ENCODE measurements around the gene PIGW. TPM values are rescaled to one million over a fixed set of nuclear protein-coding genes. Genes with fewer than 3 reads are reported as not detected.

Gene PIGW
- total and polyA plus RNA-seq, 2 donors from 2014 or later: 4.7 to 11.1 TPM

DNA sequence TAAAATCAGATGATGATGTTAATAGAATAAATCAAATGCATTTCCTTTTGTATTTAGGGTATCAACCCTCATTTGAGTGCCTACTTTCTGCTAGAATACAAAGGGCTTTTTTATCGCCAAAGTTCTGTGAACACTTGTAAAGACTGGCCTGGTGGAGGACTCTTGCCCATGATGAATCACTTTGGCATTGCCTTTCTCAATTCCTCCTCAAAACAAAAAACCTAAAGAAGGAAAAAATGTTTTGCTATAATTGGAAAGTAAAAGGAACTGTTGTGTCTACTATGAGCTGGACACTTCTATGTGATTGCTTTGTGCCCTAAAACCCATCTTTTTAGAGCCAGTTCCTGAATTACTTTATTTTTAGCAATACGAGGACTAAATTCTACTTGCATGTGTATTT, 43.9 kb downstream of the PIGW start:
- DNase-seq (no peak), FAIRE-seq (no peak)
- Histone ChIP-seq H3K4me1 (ENCODE audit: control insufficient read depth in 2 of 3, insufficient read depth in 2 of 3, low read depth in 1 of 3, low read length in 3 of 3) (no peaks in the 10 kb centered on the region), H3K9ac (ENCODE audit: low read length in 3 of 3) (no peak overlapping the region), H3K36me3 (ENCODE audit: control insufficient read depth in 2 of 3, insufficient read depth in 3 of 3, low read length in 3 of 3) (peaks cover 9 to 34% (median 23%) of the 10 kb centered on the region in 3 donors), H3K4me3 (ENCODE audit: low read length in 3 of 3) (no peak overlapping the region), H3K27ac (ENCODE audit: low read depth in 2 of 2, low read length in 2 of 2) (no peak overlapping the region), H3K9me3 (ENCODE audit: control insufficient read depth in 2 of 3, insufficient read depth in 1 of 3, low read length in 3 of 3) (no peaks in the 10 kb centered on the region), H3K27me3 (ENCODE audit: control insufficient read depth, insufficient read depth, low read length) (no peaks in the 10 kb centered on the region)
- intact Hi-C loops (cut with DNase I): no loop called here
- TF ChIP-seq, protein P1, sequence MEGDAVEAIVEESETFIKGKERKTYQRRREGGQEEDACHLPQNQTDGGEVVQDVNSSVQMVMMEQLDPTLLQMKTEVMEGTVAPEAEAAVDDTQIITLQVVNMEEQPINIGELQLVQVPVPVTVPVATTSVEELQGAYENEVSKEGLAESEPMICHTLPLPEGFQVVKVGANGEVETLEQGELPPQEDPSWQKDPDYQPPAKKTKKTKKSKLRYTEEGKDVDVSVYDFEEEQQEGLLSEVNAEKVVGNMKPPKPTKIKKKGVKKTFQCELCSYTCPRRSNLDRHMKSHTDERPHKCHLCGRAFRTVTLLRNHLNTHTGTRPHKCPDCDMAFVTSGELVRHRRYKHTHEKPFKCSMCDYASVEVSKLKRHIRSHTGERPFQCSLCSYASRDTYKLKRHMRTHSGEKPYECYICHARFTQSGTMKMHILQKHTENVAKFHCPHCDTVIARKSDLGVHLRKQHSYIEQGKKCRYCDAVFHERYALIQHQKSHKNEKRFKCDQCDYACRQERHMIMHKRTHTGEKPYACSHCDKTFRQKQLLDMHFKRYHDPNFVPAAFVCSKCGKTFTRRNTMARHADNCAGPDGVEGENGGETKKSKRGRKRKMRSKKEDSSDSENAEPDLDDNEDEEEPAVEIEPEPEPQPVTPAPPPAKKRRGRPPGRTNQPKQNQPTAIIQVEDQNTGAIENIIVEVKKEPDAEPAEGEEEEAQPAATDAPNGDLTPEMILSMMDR (IDR thresholded peaks at IDR 0.05; ENCODE audit: borderline replicate concordance, extremely low read depth, insufficient read depth): no peak

DNA sequence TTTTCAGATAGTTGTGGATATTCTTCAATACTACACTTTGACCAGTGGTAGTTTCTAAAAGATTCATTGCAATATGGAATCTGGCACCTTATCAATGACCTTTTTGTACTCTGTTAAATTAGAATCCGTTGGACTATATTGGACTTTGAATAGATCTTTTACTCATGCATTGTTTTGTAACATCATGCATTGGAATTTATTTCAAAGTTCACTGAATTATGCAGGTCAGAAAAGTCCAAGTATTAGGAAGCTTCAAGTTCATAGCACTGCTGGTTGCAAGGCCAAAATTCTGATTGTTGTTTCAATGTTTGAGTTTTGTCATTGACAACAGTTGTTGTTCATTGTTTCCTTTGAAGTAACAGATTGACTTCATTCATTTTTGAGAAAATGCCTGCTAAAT, 49.0 kb downstream of the PIGW start:
- H3K9me3 ChIP-seq (ENCODE audit: control insufficient read depth in 2 of 3, insufficient read depth in 1 of 3, low read length in 3 of 3): no peaks in the 10 kb centered on the region
- FAIRE-seq (no peak), DNase-seq (no peak)
- no peak overlapping the region for H3K9ac ChIP-seq (ENCODE audit: low read length in 3 of 3)
- intact Hi-C loops (cut with DNase I): no loop called here
- no peaks in the 10 kb centered on the region for H3K4me1 ChIP-seq (ENCODE audit: control insufficient read depth in 2 of 3, insufficient read depth in 2 of 3, low read depth in 1 of 3, low read length in 3 of 3)
- no peak overlapping the region for H3K27ac ChIP-seq (ENCODE audit: low read depth in 2 of 2, low read length in 2 of 2)
- TF ChIP-seq, protein P1 (IDR thresholded peaks at IDR 0.05; ENCODE audit: borderline replicate concordance, extremely low read depth, insufficient read depth): no peak
- no peaks in the 10 kb centered on the region for H3K27me3 ChIP-seq (ENCODE audit: control insufficient read depth, insufficient read depth, low read length)
- peaks cover 17 to 62% (median 31%) of the 10 kb centered on the region in 3 donors for H3K36me3 ChIP-seq (ENCODE audit: control insufficient read depth in 2 of 3, insufficient read depth in 3 of 3, low read length in 3 of 3)
- H3K4me3 ChIP-seq (ENCODE audit: low read length in 3 of 3): no peak overlapping the region

DNA sequence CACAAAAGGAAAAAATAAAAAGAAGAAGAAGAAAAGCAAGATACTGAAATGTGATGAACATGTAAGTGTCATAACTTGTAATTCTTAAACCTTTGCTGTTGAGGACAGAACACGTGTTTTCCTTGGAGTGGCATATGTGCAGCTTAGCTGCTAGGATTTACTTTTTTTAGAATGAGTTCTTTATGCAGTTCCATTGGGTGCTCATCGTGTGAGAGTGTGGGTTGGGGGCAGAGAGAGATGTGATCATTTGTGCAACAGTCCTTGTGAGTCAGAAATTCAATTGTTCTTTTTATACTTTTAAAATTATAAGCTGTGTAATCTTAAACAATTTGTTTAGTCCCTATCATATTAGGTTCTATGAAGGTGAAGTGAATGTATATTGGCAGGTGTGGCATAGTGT, 51.4 kb downstream of the PIGW start:
- Histone ChIP-seq H3K27me3 (ENCODE audit: control insufficient read depth, insufficient read depth, low read length) (no peaks in the 10 kb centered on the region), H3K4me3 (ENCODE audit: low read length in 3 of 3) (no peak overlapping the region), H3K9ac (ENCODE audit: low read length in 3 of 3) (no peak overlapping the region), H3K36me3 (ENCODE audit: control insufficient read depth in 2 of 3, insufficient read depth in 3 of 3, low read length in 3 of 3) (peaks cover 13 to 61% (median 23%) of the 10 kb centered on the region in 3 donors), H3K4me1 (ENCODE audit: control insufficient read depth in 2 of 3, insufficient read depth in 2 of 3, low read depth in 1 of 3, low read length in 3 of 3) (peaks cover 0 to 2% (median 1%) of the 10 kb centered on the region in 3 donors), H3K27ac (ENCODE audit: low read depth in 2 of 2, low read length in 2 of 2) (no peak overlapping the region), H3K9me3 (ENCODE audit: control insufficient read depth in 2 of 3, insufficient read depth in 1 of 3, low read length in 3 of 3) (no peaks in the 10 kb centered on the region)
- TF ChIP-seq, protein P1 (IDR thresholded peaks at IDR 0.05; ENCODE audit: borderline replicate concordance, extremely low read depth, insufficient read depth): no peak
- intact Hi-C loops (cut with DNase I): no loop called here
- DNase-seq (no peak), FAIRE-seq (no peak)

Other genes starting within 250 kb of the PIGW start
- not detected for gene TBC1D3G, start 211.1 kb upstream of the PIGW start, total RNA-seq
- not detected for gene TBC1D3G, start 211.1 kb upstream of the PIGW start, polyA plus RNA-seq (ENCODE audit: insufficient read depth, low read depth, low replicate concordance)
- not detected for gene TBC1D3H, start 146.6 kb upstream of the PIGW start, total RNA-seq
- not detected for gene TBC1D3H, start 146.6 kb upstream of the PIGW start, polyA plus RNA-seq (ENCODE audit: insufficient read depth, low read depth, low replicate concordance)
- gene ZNHIT3, start 48.3 kb upstream of the PIGW start, total RNA-seq: 25.4 TPM
- gene ZNHIT3, start 48.3 kb upstream of the PIGW start, polyA plus RNA-seq (ENCODE audit: insufficient read depth, low read depth, low replicate concordance): 60.9 TPM
- gene MYO19, start 119 bp upstream of the PIGW start, total RNA-seq: 74.7 TPM
- 28.9 TPM for gene MYO19, start 119 bp upstream of the PIGW start, polyA plus RNA-seq (ENCODE audit: insufficient read depth, low read depth, low replicate concordance)
- 86.8 TPM for gene GGNBP2, start 9.9 kb downstream of the PIGW start, total RNA-seq
- gene GGNBP2, start 9.9 kb downstream of the PIGW start, polyA plus RNA-seq (ENCODE audit: insufficient read depth, low read depth, low replicate concordance): 43.0 TPM
- 11.8 TPM for gene DHRS11, start 56.9 kb downstream of the PIGW start, total RNA-seq
- gene DHRS11, start 56.9 kb downstream of the PIGW start, polyA plus RNA-seq (ENCODE audit: insufficient read depth, low read depth, low replicate concordance): 40.7 TPM
- gene MRM1, start 66.6 kb downstream of the PIGW start, total RNA-seq: 8.3 TPM
- 12.4 TPM for gene MRM1, start 66.6 kb downstream of the PIGW start, polyA plus RNA-seq (ENCODE audit: insufficient read depth, low read depth, low replicate concordance)